ENCODE data around the gene ADI1. TPM values are rescaled to one million over a fixed set of nuclear protein-coding genes. Genes with fewer than 3 reads are reported as not detected.
"Not testable (repeated sequence)": the region's sequence is repeated elsewhere in the genome, so short reads cannot be mapped to it uniquely, and the experiment has no call there.

The ADI1 gene
- total RNA-seq, 4 donors from 2014 or later = 90.0 to 130 (median 96.9) TPM

GRCh38 chr2:3503483-3503882 is 15.8 kb downstream of the ADI1 start:
- no peak for DNase-seq (ENCODE audit: extremely low spot score)
- Histone ChIP-seq H3K27me3 (no peaks in the 10 kb centered on the region), H3K9me3 (no peaks in the 10 kb centered on the region), H3K36me3 (peaks cover 41 to 80% (median 64%) of the 10 kb centered on the region in 4 donors), H3K4me1 (no peaks in the 10 kb centered on the region), H3K4me3 (no peak overlapping the region), H3K27ac (replicated peaks in 1 of 4) (no peak overlapping the region)
- intact Hi-C loops (cut with DNase I) = no loop called here
- 91% methylated on average over 13 of the region's 13 CpGs for WGBS
- TF ChIP-seq POLR2AphosphoS5 (IDR thresholded peaks at IDR 0.05) (no peak), CTCF (IDR thresholded peaks at IDR 0.05) (no peak), EP300 (IDR thresholded peaks at IDR 0.05) (no peak), POLR2A (IDR thresholded peaks at IDR 0.05; ENCODE audit: low read depth) (no peak)

DNA sequence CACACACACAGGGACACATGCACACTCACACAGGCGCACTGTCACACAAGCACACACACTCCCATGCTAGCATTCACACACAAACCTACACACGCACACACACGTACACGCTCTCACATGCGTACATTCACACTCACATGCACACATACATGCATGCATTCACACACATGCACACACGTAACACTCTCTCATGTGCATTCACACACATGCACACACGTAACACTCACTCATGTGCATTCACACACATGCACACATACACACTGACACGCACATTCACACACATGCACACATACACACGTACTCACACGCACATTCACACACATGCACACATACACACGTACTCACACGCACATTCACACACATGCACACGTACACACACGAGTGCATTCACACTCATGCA is 16.3 kb downstream of the ADI1 start:
- WGBS = 93% methylated on average over 14 of the region's 14 CpGs
- H3K4me1 ChIP-seq = no peaks in the 10 kb centered on the region
- intact Hi-C loops (cut with DNase I) = no loop called here
- no peaks in the 10 kb centered on the region for H3K9me3 ChIP-seq
- DNase-seq (ENCODE audit: extremely low spot score) = no peak
- H3K4me3 ChIP-seq = no peak overlapping the region
- H3K27me3 ChIP-seq = no peaks in the 10 kb centered on the region
- no peak overlapping the region for H3K27ac ChIP-seq (replicated peaks in 1 of 4)
- H3K36me3 ChIP-seq = peaks cover 42 to 82% (median 67%) of the 10 kb centered on the region in 4 donors
- TF ChIP-seq EP300 (IDR thresholded peaks at IDR 0.05) (no peak), POLR2A (IDR thresholded peaks at IDR 0.05; ENCODE audit: low read depth) (no peak), POLR2AphosphoS5 (IDR thresholded peaks at IDR 0.05) (no peak), CTCF (IDR thresholded peaks at IDR 0.05) (no peak)

DNA sequence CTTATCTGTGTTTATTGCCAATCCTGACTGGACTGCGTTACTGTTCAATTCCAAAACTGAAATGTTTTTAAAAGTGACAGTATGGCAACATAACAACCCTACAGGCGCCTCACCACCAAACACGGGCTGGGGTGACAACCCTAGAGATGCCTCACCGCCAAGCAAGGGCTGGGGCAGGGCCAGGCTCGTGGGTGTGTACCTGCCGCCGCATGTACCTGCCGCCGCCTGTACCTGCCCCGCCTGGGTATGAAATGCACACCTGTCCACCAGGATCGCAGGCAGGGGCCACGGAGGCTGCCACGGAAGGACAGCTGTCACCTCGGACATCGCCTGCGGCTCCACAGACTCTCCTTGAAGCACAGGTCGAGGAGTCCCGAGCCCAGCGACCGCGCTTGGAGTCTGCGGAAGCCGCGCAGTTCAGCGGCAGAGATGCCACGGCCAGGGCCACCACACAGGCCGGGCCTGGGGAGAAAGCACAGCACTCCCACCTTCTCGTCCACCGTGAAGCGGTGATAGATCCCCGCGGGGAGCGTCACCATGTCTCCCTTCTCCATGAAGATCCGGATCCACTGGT is 18.9 kb downstream of the ADI1 start:
- TF ChIP-seq POLR2A (IDR thresholded peaks at IDR 0.05; ENCODE audit: low read depth) = no peak
- TF ChIP-seq POLR2AphosphoS5 (IDR thresholded peaks at IDR 0.05) = no peak
- TF ChIP-seq CTCF (IDR thresholded peaks at IDR 0.05) = no peak
- TF ChIP-seq EP300 (IDR thresholded peaks at IDR 0.05) = no peak
- intact Hi-C loops (cut with DNase I) = no loop called here
- peaks cover 63 to 95% (median 86%) of the 10 kb centered on the region in 4 donors for H3K36me3 ChIP-seq
- H3K27ac ChIP-seq (replicated peaks in 1 of 4) = no peak overlapping the region
- no peaks in the 10 kb centered on the region for H3K4me1 ChIP-seq
- no peak for DNase-seq (ENCODE audit: extremely low spot score)
- H3K27me3 ChIP-seq = no peaks in the 10 kb centered on the region
- H3K4me3 ChIP-seq = no peak overlapping the region
- no peaks in the 10 kb centered on the region for H3K9me3 ChIP-seq
- WGBS = 92% methylated on average over 11 of the region's 34 CpGs

GRCh38 chr2:3498783-3499394 is 20.4 kb downstream of the ADI1 start:
- Histone ChIP-seq H3K27ac (replicated peaks in 1 of 4) (no peak overlapping the region), H3K36me3 (peaks cover 61 to 86% (median 79%) of the 10 kb centered on the region in 4 donors), H3K9me3 (no peaks in the 10 kb centered on the region), H3K4me3 (no peak overlapping the region), H3K4me1 (peaks cover 0 to 4% (median 0%) of the 10 kb centered on the region in 4 donors), H3K27me3 (no peaks in the 10 kb centered on the region)
- intact Hi-C loops (cut with DNase I) = no loop called here
- DNase-seq (ENCODE audit: extremely low spot score) = no peak
- TF ChIP-seq CTCF (IDR thresholded peaks at IDR 0.05) = no peak
- no peak for TF ChIP-seq POLR2A (IDR thresholded peaks at IDR 0.05; ENCODE audit: low read depth)
- no peak for TF ChIP-seq POLR2AphosphoS5 (IDR thresholded peaks at IDR 0.05)
- no peak for TF ChIP-seq EP300 (IDR thresholded peaks at IDR 0.05)
- 95% methylated on average over 18 of the region's 18 CpGs for WGBS

GRCh38 chr2:3496708-3497080 is 22.6 kb downstream of the ADI1 start:
- H3K4me3 ChIP-seq; H3K9me3 ChIP-seq; H3K27ac ChIP-seq (replicated peaks in 1 of 4); intact Hi-C loops (cut with DNase I); H3K27me3 ChIP-seq; DNase-seq (ENCODE audit: extremely low spot score): not testable (repeated sequence)
- peaks cover 56 to 71% (median 69%) of the 10 kb centered on the region in 4 donors for H3K36me3 ChIP-seq
- 95% methylated on average over 14 of the region's 15 CpGs for WGBS
- H3K4me1 ChIP-seq = peaks cover 0 to 12% (median 0%) of the 10 kb centered on the region in 4 donors

Data from esophagus muscularis mucosa (tissue), 4 donors.